ENCODE results near the gene TMPRSS4. TPM values are rescaled to one million over a fixed set of nuclear protein-coding genes. Genes with fewer than 3 reads are reported as not detected.

The TMPRSS4 gene
- total and polyA plus RNA-seq, 2 of the 13 experiments (the other 11 are each of a cell fraction or from before 2014, with no cell fraction given), result 0.32 TPM; not detected in 1

DNA sequence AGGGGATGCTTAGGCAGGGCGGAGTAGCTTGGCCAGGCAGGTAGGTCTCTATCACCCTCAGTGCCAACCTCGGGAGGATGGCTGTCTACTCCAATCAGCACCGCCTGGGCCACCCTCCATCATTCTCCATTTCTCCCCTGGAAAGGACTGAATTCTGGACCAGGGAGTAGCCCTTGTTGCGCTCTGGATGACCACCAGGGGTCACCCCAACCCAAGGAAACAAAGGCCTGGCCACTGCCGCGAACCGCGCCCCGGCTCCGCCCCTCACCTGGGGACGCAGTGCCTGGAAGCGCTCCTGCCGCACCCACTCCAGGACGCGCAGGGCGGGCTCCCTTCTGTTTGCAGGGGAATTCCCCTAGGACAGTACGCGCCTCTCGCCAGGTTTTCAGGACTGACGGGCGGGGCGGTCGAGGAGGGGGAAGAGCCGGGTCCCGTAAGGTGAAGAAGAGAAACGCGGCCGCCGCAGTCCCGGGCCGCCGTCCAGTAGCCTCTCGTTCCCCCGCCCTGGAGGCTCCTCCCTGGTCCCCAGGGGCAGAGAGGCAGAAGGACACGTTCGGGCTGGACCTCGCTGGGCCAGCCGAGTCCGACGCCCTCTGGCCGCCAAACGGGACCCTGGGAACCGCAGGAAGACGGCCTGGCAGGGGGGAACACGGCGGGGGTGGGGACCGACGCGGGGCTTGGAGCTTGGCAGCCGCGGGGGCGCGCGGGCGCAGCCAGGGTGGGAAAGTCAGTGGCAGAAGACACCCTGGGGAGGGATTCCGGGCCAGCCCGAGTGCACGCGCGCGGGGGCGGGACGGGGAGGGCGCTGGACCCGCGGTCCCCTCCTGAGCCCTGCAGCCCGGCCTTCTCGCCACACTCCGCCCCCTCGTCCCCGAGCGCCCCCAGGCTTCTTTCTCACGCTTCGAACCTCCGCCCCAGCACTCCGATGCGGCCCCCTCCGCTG is 68.7 kb downstream of the TMPRSS4 start (continued):
- TF ChIP-seq, protein P1, sequence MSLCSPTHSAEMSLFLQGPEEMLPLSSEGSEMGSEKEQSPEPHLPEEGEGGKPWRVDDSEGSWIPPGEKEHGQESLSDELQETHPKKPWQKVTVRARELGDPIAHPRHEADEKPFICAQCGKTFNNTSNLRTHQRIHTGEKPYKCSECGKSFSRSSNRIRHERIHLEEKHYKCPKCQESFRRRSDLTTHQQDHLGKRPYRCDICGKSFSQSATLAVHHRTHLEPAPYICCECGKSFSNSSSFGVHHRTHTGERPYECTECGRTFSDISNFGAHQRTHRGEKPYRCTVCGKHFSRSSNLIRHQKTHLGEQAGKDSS (CRISPR knock-in tag; IDR thresholded peaks at IDR 0.05; ENCODE audit: borderline replicate concordance, low read depth), result peak; percentile 64; the same call in 1 of the 2 replicates
- TF ChIP-seq GPN1 (CRISPR knock-in tag; IDR thresholded peaks at IDR 0.05; ENCODE audit: borderline replicate concordance) (no peak), BHLHE40 (IDR thresholded peaks at IDR 0.05; ENCODE audit: low read length) (no peak), HHEX (CRISPR knock-in tag; IDR thresholded peaks at IDR 0.05) (no peak), GABPA (IDR thresholded peaks at IDR 0.05; ENCODE audit: low read depth, low read length) (no peak), GABPA (CRISPR knock-in tag; IDR thresholded peaks at IDR 0.05; ENCODE audit: low read depth) (no peak), ZKSCAN8 (CRISPR knock-in tag; IDR thresholded peaks at IDR 0.05; ENCODE audit: borderline replicate concordance) (no peak), ZSCAN21 (CRISPR knock-in tag; IDR thresholded peaks at IDR 0.05; ENCODE audit: borderline replicate concordance) (peak; percentile 68; the same call in 1 of the 2 replicates), MTF2 (CRISPR knock-in tag; IDR thresholded peaks at IDR 0.05; ENCODE audit: borderline replicate concordance) (peak; percentile 95; the same call in 1 of the 2 replicates), RARG (CRISPR knock-in tag; IDR thresholded peaks at IDR 0.05; ENCODE audit: low read depth) (no peak), RARA (CRISPR knock-in tag; IDR thresholded peaks at IDR 0.05) (no peak), ZBTB42 (CRISPR knock-in tag; IDR thresholded peaks at IDR 0.05) (no peak)
- TF ChIP-seq, protein P2, sequence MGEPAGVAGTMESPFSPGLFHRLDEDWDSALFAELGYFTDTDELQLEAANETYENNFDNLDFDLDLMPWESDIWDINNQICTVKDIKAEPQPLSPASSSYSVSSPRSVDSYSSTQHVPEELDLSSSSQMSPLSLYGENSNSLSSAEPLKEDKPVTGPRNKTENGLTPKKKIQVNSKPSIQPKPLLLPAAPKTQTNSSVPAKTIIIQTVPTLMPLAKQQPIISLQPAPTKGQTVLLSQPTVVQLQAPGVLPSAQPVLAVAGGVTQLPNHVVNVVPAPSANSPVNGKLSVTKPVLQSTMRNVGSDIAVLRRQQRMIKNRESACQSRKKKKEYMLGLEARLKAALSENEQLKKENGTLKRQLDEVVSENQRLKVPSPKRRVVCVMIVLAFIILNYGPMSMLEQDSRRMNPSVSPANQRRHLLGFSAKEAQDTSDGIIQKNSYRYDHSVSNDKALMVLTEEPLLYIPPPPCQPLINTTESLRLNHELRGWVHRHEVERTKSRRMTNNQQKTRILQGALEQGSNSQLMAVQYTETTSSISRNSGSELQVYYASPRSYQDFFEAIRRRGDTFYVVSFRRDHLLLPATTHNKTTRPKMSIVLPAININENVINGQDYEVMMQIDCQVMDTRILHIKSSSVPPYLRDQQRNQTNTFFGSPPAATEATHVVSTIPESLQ (CRISPR knock-in tag; conservative IDR thresholded peaks at IDR 0.05), result no peak
- TF ChIP-seq, protein P3, sequence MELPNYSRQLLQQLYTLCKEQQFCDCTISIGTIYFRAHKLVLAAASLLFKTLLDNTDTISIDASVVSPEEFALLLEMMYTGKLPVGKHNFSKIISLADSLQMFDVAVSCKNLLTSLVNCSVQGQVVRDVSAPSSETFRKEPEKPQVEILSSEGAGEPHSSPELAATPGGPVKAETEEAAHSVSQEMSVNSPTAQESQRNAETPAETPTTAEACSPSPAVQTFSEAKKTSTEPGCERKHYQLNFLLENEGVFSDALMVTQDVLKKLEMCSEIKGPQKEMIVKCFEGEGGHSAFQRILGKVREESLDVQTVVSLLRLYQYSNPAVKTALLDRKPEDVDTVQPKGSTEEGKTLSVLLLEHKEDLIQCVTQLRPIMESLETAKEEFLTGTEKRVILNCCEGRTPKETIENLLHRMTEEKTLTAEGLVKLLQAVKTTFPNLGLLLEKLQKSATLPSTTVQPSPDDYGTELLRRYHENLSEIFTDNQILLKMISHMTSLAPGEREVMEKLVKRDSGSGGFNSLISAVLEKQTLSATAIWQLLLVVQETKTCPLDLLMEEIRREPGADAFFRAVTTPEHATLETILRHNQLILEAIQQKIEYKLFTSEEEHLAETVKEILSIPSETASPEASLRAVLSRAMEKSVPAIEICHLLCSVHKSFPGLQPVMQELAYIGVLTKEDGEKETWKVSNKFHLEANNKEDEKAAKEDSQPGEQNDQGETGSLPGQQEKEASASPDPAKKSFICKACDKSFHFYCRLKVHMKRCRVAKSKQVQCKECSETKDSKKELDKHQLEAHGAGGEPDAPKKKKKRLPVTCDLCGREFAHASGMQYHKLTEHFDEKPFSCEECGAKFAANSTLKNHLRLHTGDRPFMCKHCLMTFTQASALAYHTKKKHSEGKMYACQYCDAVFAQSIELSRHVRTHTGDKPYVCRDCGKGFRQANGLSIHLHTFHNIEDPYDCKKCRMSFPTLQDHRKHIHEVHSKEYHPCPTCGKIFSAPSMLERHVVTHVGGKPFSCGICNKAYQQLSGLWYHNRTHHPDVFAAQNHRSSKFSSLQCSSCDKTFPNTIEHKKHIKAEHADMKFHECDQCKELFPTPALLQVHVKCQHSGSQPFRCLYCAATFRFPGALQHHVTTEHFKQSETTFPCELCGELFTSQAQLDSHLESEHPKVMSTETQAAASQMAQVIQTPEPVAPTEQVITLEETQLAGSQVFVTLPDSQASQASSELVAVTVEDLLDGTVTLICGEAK (IDR thresholded peaks at IDR 0.05), result no peak
- TF ChIP-seq, protein P3 (CRISPR knock-in tag; IDR thresholded peaks at IDR 0.05), result 0 out of 2 replicates have a peak, but pooled peaks have one; percentile 28
- TF ChIP-seq, protein P4, sequence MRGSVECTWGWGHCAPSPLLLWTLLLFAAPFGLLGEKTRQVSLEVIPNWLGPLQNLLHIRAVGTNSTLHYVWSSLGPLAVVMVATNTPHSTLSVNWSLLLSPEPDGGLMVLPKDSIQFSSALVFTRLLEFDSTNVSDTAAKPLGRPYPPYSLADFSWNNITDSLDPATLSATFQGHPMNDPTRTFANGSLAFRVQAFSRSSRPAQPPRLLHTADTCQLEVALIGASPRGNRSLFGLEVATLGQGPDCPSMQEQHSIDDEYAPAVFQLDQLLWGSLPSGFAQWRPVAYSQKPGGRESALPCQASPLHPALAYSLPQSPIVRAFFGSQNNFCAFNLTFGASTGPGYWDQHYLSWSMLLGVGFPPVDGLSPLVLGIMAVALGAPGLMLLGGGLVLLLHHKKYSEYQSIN (CRISPR knock-in tag; IDR thresholded peaks at IDR 0.05; ENCODE audit: borderline replicate concordance), result no peak

Data from HepG2 (cell line).